Ascending aorta (tissue), 2 donors: ENCODE data around the gene FAM185A. TPM values are rescaled to one million over a fixed set of nuclear protein-coding genes. Genes with fewer than 3 reads are reported as not detected.

Experiments
- DNase-seq, 2 donors: peaks; one replicate each; pipeline ENCODE4 v3.0.0-alpha.2; 2019; ENCODE audit warnings: low spot score in 2 of 2
- H3K27ac ChIP-seq, 2 donors: fragments of 200-600 bp; sonication (generic); one replicate each; pipeline ENCODE4 v1.5.1; 2016 to 2017; ENCODE audit warnings: mild to moderate bottlenecking in 1 of 2
- H3K27me3 ChIP-seq: fragments of 200-600 bp; sonication (generic); one replicate; pipeline ENCODE4 v1.5.1; 2017
- H3K36me3 ChIP-seq, 2 donors: fragments of 200-600 bp; sonication (generic); one replicate each; pipeline ENCODE4 v1.5.1; 2016
- H3K4me1 ChIP-seq, 2 donors: fragments of 200-600 bp; sonication (generic); one replicate each; pipeline ENCODE4 v1.5.1; 2016 to 2017; ENCODE audit warnings: mild to moderate bottlenecking in 1 of 2
- H3K4me3 ChIP-seq, 2 donors: fragments of 200-600 bp; sonication (generic); one replicate each; pipeline ENCODE4 v1.5.1; 2016 to 2017; ENCODE audit warnings: mild to moderate bottlenecking in 1 of 2
- H3K9me3 ChIP-seq, 2 donors: fragments of 200-600 bp; sonication (generic); one replicate each; pipeline ENCODE4 v1.5.1; 2016
- intact Hi-C: fragments of 100-400 bp; cut with DNase I; formaldehyde crosslinking; loops from one replicate; pipeline ENCODE4 v1.15.1; 2023
- total RNA-seq: library from RNA; depleted of rRNA; stranded (reverse); fragments of >200 nt; gene quantifications from one replicate; pipeline ENCODE4 v1.1.0, GENCODE V29; 2016
- TF ChIP-seq, protein P1 (sequence below), 3 experiments: fragments of 200-600 bp in 2 of 3; fragments of 450-650 bp in 1 of 3; sonication (generic) in 2 of 3; IDR thresholded peaks; one replicate each; pipeline ENCODE4 v1.5.1; 2016 to 2019; ENCODE audit warnings: antibody characterized with exemption in 3 of 3, mild to moderate bottlenecking in 1 of 3, moderate library complexity in 1 of 3

FAM185A gene
- total RNA-seq, 1 donor from 2014 or later, result 28.9 TPM

GRCh38 chr7:102833343-102833742 lies 84.5 kb downstream of the FAM185A start:
- TF ChIP-seq, protein P1, sequence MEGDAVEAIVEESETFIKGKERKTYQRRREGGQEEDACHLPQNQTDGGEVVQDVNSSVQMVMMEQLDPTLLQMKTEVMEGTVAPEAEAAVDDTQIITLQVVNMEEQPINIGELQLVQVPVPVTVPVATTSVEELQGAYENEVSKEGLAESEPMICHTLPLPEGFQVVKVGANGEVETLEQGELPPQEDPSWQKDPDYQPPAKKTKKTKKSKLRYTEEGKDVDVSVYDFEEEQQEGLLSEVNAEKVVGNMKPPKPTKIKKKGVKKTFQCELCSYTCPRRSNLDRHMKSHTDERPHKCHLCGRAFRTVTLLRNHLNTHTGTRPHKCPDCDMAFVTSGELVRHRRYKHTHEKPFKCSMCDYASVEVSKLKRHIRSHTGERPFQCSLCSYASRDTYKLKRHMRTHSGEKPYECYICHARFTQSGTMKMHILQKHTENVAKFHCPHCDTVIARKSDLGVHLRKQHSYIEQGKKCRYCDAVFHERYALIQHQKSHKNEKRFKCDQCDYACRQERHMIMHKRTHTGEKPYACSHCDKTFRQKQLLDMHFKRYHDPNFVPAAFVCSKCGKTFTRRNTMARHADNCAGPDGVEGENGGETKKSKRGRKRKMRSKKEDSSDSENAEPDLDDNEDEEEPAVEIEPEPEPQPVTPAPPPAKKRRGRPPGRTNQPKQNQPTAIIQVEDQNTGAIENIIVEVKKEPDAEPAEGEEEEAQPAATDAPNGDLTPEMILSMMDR (IDR thresholded peaks at IDR 0.05), result no peak
- H3K27ac ChIP-seq, result no peak overlapping the region
- H3K9me3 ChIP-seq, result no peaks in the 10 kb centered on the region
- peaks cover 0 to 10% of the 10 kb centered on the region in 2 donors for H3K36me3 ChIP-seq
- DNase-seq, result no peak
- peaks cover 3 to 16% of the 10 kb centered on the region in 2 donors for H3K4me1 ChIP-seq
- H3K27me3 ChIP-seq, result no peaks in the 10 kb centered on the region
- no peak overlapping the region for H3K4me3 ChIP-seq
- intact Hi-C loops, result no loop called here

- TF ChIP-seq, protein P1 (IDR thresholded peaks at IDR 0.05), result no peak
- H3K9me3 ChIP-seq, result no peaks in the 10 kb centered on the region
Measured at GRCh38 chr7:102834466-102834865, 85.7 kb downstream of the FAM185A start.

GRCh38 chr7:102834999-102835398 lies 86.2 kb downstream of the FAM185A start:
- Histone ChIP-seq H3K9me3 (no peaks in the 10 kb centered on the region), H3K36me3 (no peaks in the 10 kb centered on the region), H3K4me3 (no peak overlapping the region), H3K4me1 (peaks cover 3 to 16% of the 10 kb centered on the region in 2 donors), H3K27me3 (no peaks in the 10 kb centered on the region), H3K27ac (peak overlapping the region in 1 of 2 donors; percentile 53)
- TF ChIP-seq, protein P1 (IDR thresholded peaks at IDR 0.05), result no peak
- intact Hi-C loops, result no loop called here
- DNase-seq, result no peak

More at GRCh38 chr7:102834466-102834865, 85.7 kb downstream of the FAM185A start:
- H3K36me3 ChIP-seq, result peaks cover 0 to under 1% of the 10 kb centered on the region in 2 donors
- H3K4me1 ChIP-seq, result peaks cover 3 to 16% of the 10 kb centered on the region in 2 donors
- no peak overlapping the region for H3K27ac ChIP-seq
- intact Hi-C loops, result no loop called here
- H3K27me3 ChIP-seq, result no peaks in the 10 kb centered on the region
- no peak overlapping the region for H3K4me3 ChIP-seq
- DNase-seq, result no peak

DNA sequence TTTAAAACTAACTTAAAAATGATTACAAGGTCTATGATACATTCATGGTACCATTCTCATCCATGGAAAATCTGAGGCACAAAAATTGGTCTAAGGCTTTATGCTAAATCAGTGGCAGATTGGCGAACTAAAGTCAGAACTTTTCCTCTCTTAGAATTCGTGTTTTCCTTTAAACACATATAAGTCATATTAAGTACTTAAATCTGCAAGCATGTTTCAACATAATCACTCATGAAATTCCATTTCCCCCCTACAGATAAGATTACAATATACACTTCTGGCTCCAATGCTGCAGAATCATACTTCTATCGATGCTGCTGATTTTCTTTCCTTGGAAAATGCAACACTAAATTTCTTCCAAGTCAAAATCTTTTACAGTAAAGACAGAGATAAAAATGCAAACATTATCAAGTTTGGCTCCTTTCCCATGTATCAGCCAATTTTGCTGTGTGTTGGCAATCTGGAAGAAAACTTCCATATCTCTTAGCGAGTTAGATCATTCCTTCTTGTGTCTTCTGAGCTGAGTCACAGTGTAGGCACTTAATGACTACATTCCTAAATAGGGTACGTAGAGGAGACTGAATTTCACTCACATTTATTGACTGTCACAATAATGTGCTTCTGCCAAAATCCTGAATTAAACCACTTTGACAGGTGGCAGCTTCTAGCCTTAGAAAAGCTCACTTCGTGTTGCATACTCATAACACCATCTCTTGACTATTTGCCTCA lies 87.6 kb downstream of the FAM185A start:
- intact Hi-C loops, result no loop called here
- no peak for DNase-seq
- Histone ChIP-seq H3K27ac (peak overlapping the region; percentile 34 to 80), H3K27me3 (no peaks in the 10 kb centered on the region), H3K4me3 (no peak overlapping the region), H3K4me1 (peaks cover 3 to 16% of the 10 kb centered on the region in 2 donors), H3K36me3 (no peaks in the 10 kb centered on the region), H3K9me3 (no peaks in the 10 kb centered on the region)
- TF ChIP-seq, protein P1 (IDR thresholded peaks at IDR 0.05), result no peak

GRCh38 chr7:102836977-102837376 lies 88.2 kb downstream of the FAM185A start:
- Histone ChIP-seq H3K4me1 (peaks cover 3 to 16% of the 10 kb centered on the region in 2 donors), H3K27ac (peak overlapping the region; percentile 34 to 80), H3K36me3 (no peaks in the 10 kb centered on the region), H3K4me3 (no peak overlapping the region), H3K27me3 (no peaks in the 10 kb centered on the region), H3K9me3 (no peaks in the 10 kb centered on the region)
- intact Hi-C loops, result no loop called here
- TF ChIP-seq, protein P1 (IDR thresholded peaks at IDR 0.05), result no peak
- no peak for DNase-seq
